ENCODE results near the gene RBM47. TPM values are rescaled to one million over a fixed set of nuclear protein-coding genes. Genes with fewer than 3 reads are reported as not detected.
"Not testable (repeated sequence)": the region's sequence is repeated elsewhere in the genome, so short reads cannot be mapped to it uniquely, and the experiment has no call there.

RBM47 gene
- polyA plus RNA-seq, 6 donors from 2014 or later = 1.3 to 1.9 (median 1.4) TPM; not detected in 1

GRCh38 chr4:40462326-40462725 is 167.3 kb downstream of the RBM47 start:
- Mint-ChIP-seq H3K4me1 (peaks cover 4 to 6% (median 5%) of the 10 kb centered on the region in 3 donors), H3K4me3 (peak overlapping the region in 1 of 8 donors; percentile 1), H3K27ac (peak overlapping the region in 4 of 6 donors; percentile 10 to 97 (median 72)), H3K9me3 (no peaks in the 10 kb centered on the region), H3K36me3 (no peaks in the 10 kb centered on the region), H3K27me3 (no peaks in the 10 kb centered on the region)
- ATAC-seq (ENCODE audit: low read depth in 2 of 2) (peak; percentile 95 to 96), DNase-seq (peak; percentile 16)

GRCh38 chr4:40461879-40462278 is 167.8 kb downstream of the RBM47 start:
- Mint-ChIP-seq H3K27me3 (no peaks in the 10 kb centered on the region), H3K4me3 (no peak overlapping the region), H3K27ac (peak overlapping the region in 2 of 6 donors; percentile 70 to 90), H3K4me1 (peaks cover 4 to 6% (median 5%) of the 10 kb centered on the region in 3 donors), H3K9me3 (no peaks in the 10 kb centered on the region), H3K36me3 (no peaks in the 10 kb centered on the region)
- ATAC-seq (ENCODE audit: low read depth in 2 of 2) (peak; percentile 15 to 20), DNase-seq (no peak)

- H3K27ac Mint-ChIP-seq = peak overlapping the region in 2 of 6 donors; percentile 70 to 90
- no peaks in the 10 kb centered on the region for H3K27me3 Mint-ChIP-seq
- DNase-seq = no peak
- ATAC-seq (ENCODE audit: low read depth in 2 of 2) = no peak
- peaks cover 4 to 6% (median 5%) of the 10 kb centered on the region in 3 donors for H3K4me1 Mint-ChIP-seq
- H3K4me3 Mint-ChIP-seq = no peak overlapping the region
- H3K9me3 Mint-ChIP-seq = no peaks in the 10 kb centered on the region
- H3K36me3 Mint-ChIP-seq = no peaks in the 10 kb centered on the region
Observed at GRCh38 chr4:40461062-40461461, 168.6 kb downstream of the RBM47 start.

- no peaks in the 10 kb centered on the region for H3K9me3 Mint-ChIP-seq
- peaks cover 4 to 6% (median 5%) of the 10 kb centered on the region in 3 donors for H3K4me1 Mint-ChIP-seq
- ATAC-seq (ENCODE audit: low read depth in 2 of 2) (no peak), DNase-seq (no peak)
- no peak overlapping the region for H3K4me3 Mint-ChIP-seq
- no peaks in the 10 kb centered on the region for H3K27me3 Mint-ChIP-seq
- H3K36me3 Mint-ChIP-seq = no peaks in the 10 kb centered on the region
- no peak overlapping the region for H3K27ac Mint-ChIP-seq
Observed at GRCh38 chr4:40458683-40459082, 171.0 kb downstream of the RBM47 start.

GRCh38 chr4:40458109-40458508 is 171.6 kb downstream of the RBM47 start:
- Mint-ChIP-seq H3K27me3 (no peaks in the 10 kb centered on the region), H3K27ac (no peak overlapping the region), H3K4me3 (no peak overlapping the region), H3K4me1 (peaks cover 4 to 6% (median 5%) of the 10 kb centered on the region in 3 donors), H3K9me3 (no peaks in the 10 kb centered on the region), H3K36me3 (no peaks in the 10 kb centered on the region)
- DNase-seq (no peak), ATAC-seq (ENCODE audit: low read depth in 2 of 2) (no peak)

- no peak for ATAC-seq (ENCODE audit: low read depth in 2 of 2)
- no peak overlapping the region for H3K4me3 Mint-ChIP-seq
- no peaks in the 10 kb centered on the region for H3K27me3 Mint-ChIP-seq
- H3K36me3 Mint-ChIP-seq = no peaks in the 10 kb centered on the region
- DNase-seq = no peak
- no peaks in the 10 kb centered on the region for H3K9me3 Mint-ChIP-seq
- no peak overlapping the region for H3K27ac Mint-ChIP-seq
- peaks cover 11 to 12% (median 11%) of the 10 kb centered on the region in 3 donors for H3K4me1 Mint-ChIP-seq
Observed at GRCh38 chr4:40455340-40455902, 174.2 kb downstream of the RBM47 start.

- no peak overlapping the region for H3K27ac Mint-ChIP-seq
- DNase-seq (no peak), ATAC-seq (ENCODE audit: low read depth in 2 of 2) (no peak)
- H3K9me3 Mint-ChIP-seq = no peaks in the 10 kb centered on the region
- peaks cover 11 to 12% (median 11%) of the 10 kb centered on the region in 3 donors for H3K4me1 Mint-ChIP-seq
- H3K27me3 Mint-ChIP-seq = no peaks in the 10 kb centered on the region
- H3K4me3 Mint-ChIP-seq = no peak overlapping the region
- H3K36me3 Mint-ChIP-seq = no peaks in the 10 kb centered on the region
Observed at GRCh38 chr4:40454816-40455215, 174.8 kb downstream of the RBM47 start.

GRCh38 chr4:40453912-40454311 is 175.8 kb downstream of the RBM47 start:
- H3K27ac Mint-ChIP-seq = no peak overlapping the region
- H3K4me3 Mint-ChIP-seq = no peak overlapping the region
- H3K4me1 Mint-ChIP-seq = peaks cover 11 to 12% (median 11%) of the 10 kb centered on the region in 3 donors
- H3K27me3 Mint-ChIP-seq = no peaks in the 10 kb centered on the region
- ATAC-seq (ENCODE audit: low read depth in 2 of 2) = no peak
- no peak for DNase-seq
- no peaks in the 10 kb centered on the region for H3K9me3 Mint-ChIP-seq
- no peaks in the 10 kb centered on the region for H3K36me3 Mint-ChIP-seq

GRCh38 chr4:40448875-40449274 is 180.8 kb downstream of the RBM47 start:
- peaks cover 11 to 12% (median 11%) of the 10 kb centered on the region in 3 donors for H3K4me1 Mint-ChIP-seq
- no peak for DNase-seq
- no peaks in the 10 kb centered on the region for H3K9me3 Mint-ChIP-seq
- peak overlapping the region in 1 of 6 donors; percentile 78 for H3K27ac Mint-ChIP-seq
- H3K27me3 Mint-ChIP-seq = no peaks in the 10 kb centered on the region
- no peak for ATAC-seq (ENCODE audit: low read depth in 2 of 2)
- H3K36me3 Mint-ChIP-seq = no peaks in the 10 kb centered on the region
- H3K4me3 Mint-ChIP-seq = no peak overlapping the region

GRCh38 chr4:40446839-40447238 is 182.8 kb downstream of the RBM47 start:
- ATAC-seq (ENCODE audit: low read depth in 2 of 2) = no peak
- Mint-ChIP-seq H3K4me1 (peaks cover 4 to 5% (median 5%) of the 10 kb centered on the region in 3 donors), H3K27ac (no peak overlapping the region), H3K27me3 (no peaks in the 10 kb centered on the region), H3K36me3 (no peaks in the 10 kb centered on the region), H3K9me3 (no peaks in the 10 kb centered on the region), H3K4me3 (no peak overlapping the region)
- DNase-seq = no peak

- not testable (repeated sequence) for H3K36me3 Mint-ChIP-seq; H3K27me3 Mint-ChIP-seq; H3K4me1 Mint-ChIP-seq; DNase-seq; H3K9me3 Mint-ChIP-seq; ATAC-seq (ENCODE audit: low read depth in 2 of 2); H3K4me3 Mint-ChIP-seq
- peak overlapping the region in 2 of 6 donors; percentile 63 to 67 for H3K27ac Mint-ChIP-seq
Observed at GRCh38 chr4:40446261-40446750, 183.4 kb downstream of the RBM47 start.

GRCh38 chr4:40445671-40446070 is 184.0 kb downstream of the RBM47 start:
- ATAC-seq (ENCODE audit: low read depth in 2 of 2) (no peak), DNase-seq (no peak)
- Mint-ChIP-seq H3K9me3 (no peaks in the 10 kb centered on the region), H3K4me1 (no peaks in the 10 kb centered on the region), H3K27me3 (no peaks in the 10 kb centered on the region), H3K27ac (no peak overlapping the region), H3K36me3 (no peaks in the 10 kb centered on the region), H3K4me3 (no peak overlapping the region)

- ATAC-seq (ENCODE audit: low read depth in 2 of 2) = no peak
- Mint-ChIP-seq H3K4me3 (no peak overlapping the region), H3K27ac (peak overlapping the region in 1 of 6 donors; percentile 60), H3K36me3 (no peaks in the 10 kb centered on the region), H3K4me1 (no peaks in the 10 kb centered on the region), H3K9me3 (peaks cover 0 to 4% (median 0%) of the 10 kb centered on the region in 7 donors), H3K27me3 (no peaks in the 10 kb centered on the region)
- DNase-seq = no peak
Observed at GRCh38 chr4:40441430-40441829, 188.2 kb downstream of the RBM47 start.

GRCh38 chr4:40439519-40439918 is 190.1 kb downstream of the RBM47 start:
- Mint-ChIP-seq H3K9me3 (peaks cover 0 to 4% (median 0%) of the 10 kb centered on the region in 7 donors), H3K4me1 (no peaks in the 10 kb centered on the region), H3K27ac (no peak overlapping the region), H3K4me3 (no peak overlapping the region), H3K27me3 (no peaks in the 10 kb centered on the region), H3K36me3 (no peaks in the 10 kb centered on the region)
- no peak for DNase-seq
- ATAC-seq (ENCODE audit: low read depth in 2 of 2) = no peak

Data from naive B cell (primary cell).